ENCODE data around the gene ADH5.
"Not testable (repeated sequence)": the region's sequence is repeated elsewhere in the genome, so short reads cannot be mapped to it uniquely, and the experiment has no call there.

Gene ADH5

GRCh38 chr4:99088481-99089365 is at the start of gene ADH5:
Gene ADH5 (minus strand): TSS chr4:99088788. CDS start chr4:99088700, 88 bp downstream.
- peak; percentile 36 for DNase-seq

GRCh38 chr4:99136329-99136728 is 47.7 kb upstream of the ADH5 start:
- DNase-seq, result no peak

GRCh38 chr4:99135541-99136162 is 47.1 kb upstream of the ADH5 start:
- no peak for DNase-seq

GRCh38 chr4:99134586-99134985 is 46.0 kb upstream of the ADH5 start:
- no peak for DNase-seq

- DNase-seq, result no peak
These were observed 42.8 kb upstream of the ADH5 start for GRCh38 chr4:99131378-99131777.

- DNase-seq, result no peak
These were observed 37.8 kb upstream of the ADH5 start for GRCh38 chr4:99126376-99126775.

- no peak for DNase-seq
These were observed 32.4 kb upstream of the ADH5 start for GRCh38 chr4:99121008-99121407.

- DNase-seq, result no peak
These were observed 31.9 kb upstream of the ADH5 start for GRCh38 chr4:99120501-99120900.

GRCh38 chr4:99117876-99118693 is 29.5 kb upstream of the ADH5 start:
- no peak for DNase-seq

GRCh38 chr4:99117122-99117841 is 28.7 kb upstream of the ADH5 start:
- DNase-seq, result not testable (repeated sequence)

GRCh38 chr4:99109286-99109685 is 20.7 kb upstream of the ADH5 start:
- not testable (repeated sequence) for DNase-seq

- no peak for DNase-seq
These were observed 15.6 kb upstream of the ADH5 start for GRCh38 chr4:99104153-99104552.

GRCh38 chr4:99103166-99103565 is 14.6 kb upstream of the ADH5 start:
- DNase-seq, result no peak

- DNase-seq, result no peak
These were observed 14.0 kb upstream of the ADH5 start for GRCh38 chr4:99102634-99103033.

- DNase-seq, result no peak
These were observed 12.3 kb upstream of the ADH5 start for GRCh38 chr4:99100876-99101275.

- not testable (repeated sequence) for DNase-seq
These were observed 11.2 kb upstream of the ADH5 start for GRCh38 chr4:99099814-99100213.

- no peak for DNase-seq
These were observed 10.7 kb upstream of the ADH5 start for GRCh38 chr4:99099311-99099710.

GRCh38 chr4:99091841-99092240 is 3.3 kb upstream of the ADH5 start:
- DNase-seq, result not testable (repeated sequence)

GRCh38 chr4:99091216-99091575 is 2.6 kb upstream of the ADH5 start:
- no peak for DNase-seq

GRCh38 chr4:99090481-99091215 is 2.1 kb upstream of the ADH5 start:
- no peak for DNase-seq

- DNase-seq, result no peak
These were observed 552 bp downstream of the ADH5 start for GRCh38 chr4:99088023-99088449.

GRCh38 chr4:99084595-99084994 is 4.0 kb downstream of the ADH5 start:
- DNase-seq, result no peak
